A549 treated with CORT108297 at 1 μM for 4 hours (cell line): Measurements from ENCODE around the gene EXOC3L2. TPM values are rescaled to one million over a fixed set of nuclear protein-coding genes. Genes with fewer than 3 reads are reported as not detected.

Source experiments
- total RNA-seq: library from RNA; stranded (reverse); fragments of 200-300 nt; extraction: Qiagen RNA extraction; gene quantifications from 5 replicates; pipeline ENCODE4 v1.2.3, GENCODE V29; 2022

Gene EXOC3L2
- total RNA-seq = 0.58 to 1.8 TPM (median 1.3 TPM) in 5 replicates

GRCh38 chr19:45245334-45245787, at the start of gene EXOC3L2:
EXOC3L2 (minus strand) TSS chr19:45245407; CDS start chr19:45239045, 6,362 bp downstream.

GRCh38 chr19:45250832-45251451, 5.7 kb upstream of the EXOC3L2 start, which contains the start of gene MARK4:
MARK4 (plus strand) TSS chr19:45251271; CDS start chr19:45251589, 318 bp downstream.

GRCh38 chr19:45178262-45179071, 66.7 kb downstream of the EXOC3L2 start, which contains the start of gene BLOC1S3:
BLOC1S3 (plus strand) TSS chr19:45178784; CDS start chr19:45179297, 513 bp downstream.

GRCh38 chr19:45177817-45178261, 67.4 kb downstream of the EXOC3L2 start, which contains the start of gene TRAPPC6A:
TRAPPC6A (minus strand) TSS chr19:45178237; CDS start chr19:45178218, 19 bp downstream.

Other genes starting within 250 kb of the EXOC3L2 start
- 28.1 to 57.8 TPM (median 50.6 TPM) in 5 replicates for gene RELB, start 243.9 kb downstream of the EXOC3L2 start, total RNA-seq
- 49.4 to 78.5 TPM (median 72.9 TPM) in 5 replicates for gene CLASRP, start 206.4 kb downstream of the EXOC3L2 start, total RNA-seq
- gene ZNF296, start 168.9 kb downstream of the EXOC3L2 start, total RNA-seq = 5.3 to 12.0 TPM (median 10.1 TPM) in 5 replicates
- 85.7 to 94.2 TPM (median 89.0 TPM) in 5 replicates for gene GEMIN7, start 166.1 kb downstream of the EXOC3L2 start, total RNA-seq
- gene PPP1R37, start 152.2 kb downstream of the EXOC3L2 start, total RNA-seq = 21.1 to 33.7 TPM (median 30.5 TPM) in 5 replicates
- 0.09 to 0.21 TPM (median 0.10 TPM) in 5 replicates for gene NKPD1, start 84.4 kb downstream of the EXOC3L2 start, total RNA-seq
- 39.2 to 45.1 TPM (median 43.3 TPM) in 5 replicates for gene TRAPPC6A, start 67.2 kb downstream of the EXOC3L2 start, total RNA-seq
- gene BLOC1S3, start 66.6 kb downstream of the EXOC3L2 start, total RNA-seq = 10.7 to 15.5 TPM (median 14.7 TPM) in 5 replicates
- gene MARK4, start 5.9 kb upstream of the EXOC3L2 start, total RNA-seq = 5.7 to 7.3 TPM (median 6.4 TPM) in 5 replicates
- not detected in 5 replicates for gene CKM, start 77.5 kb upstream of the EXOC3L2 start, total RNA-seq
- 0.62 to 1.1 TPM (median 0.85 TPM) in 5 replicates for gene KLC3, start 95.3 kb upstream of the EXOC3L2 start, total RNA-seq
- 10.7 to 15.6 TPM (median 12.6 TPM) in 5 replicates for gene ERCC2, start 125.2 kb upstream of the EXOC3L2 start, total RNA-seq
- 29.4 to 40.5 TPM (median 30.3 TPM) in 5 replicates for gene PPP1R13L, start 159.7 kb upstream of the EXOC3L2 start, total RNA-seq
- 41.9 to 52.7 TPM (median 46.6 TPM) in 5 replicates for gene POLR1G, start 161.2 kb upstream of the EXOC3L2 start, total RNA-seq
- gene ERCC1, start 178.5 kb upstream of the EXOC3L2 start, total RNA-seq = 127 to 168 TPM (median 156 TPM) in 5 replicates
- gene FOSB, start 222.6 kb upstream of the EXOC3L2 start, total RNA-seq = 11.7 to 21.6 TPM (median 17.1 TPM) in 5 replicates